Measurements from ENCODE around the gene OSBPL6.

The OSBPL6 gene

GRCh38 chr2:178258916-178259315 is 64.6 kb downstream of the OSBPL6 start:
- no peak for TF ChIP-seq CTCF (conservative IDR thresholded peaks at IDR 0.05; ENCODE audit: low read depth, low read length)

DNA sequence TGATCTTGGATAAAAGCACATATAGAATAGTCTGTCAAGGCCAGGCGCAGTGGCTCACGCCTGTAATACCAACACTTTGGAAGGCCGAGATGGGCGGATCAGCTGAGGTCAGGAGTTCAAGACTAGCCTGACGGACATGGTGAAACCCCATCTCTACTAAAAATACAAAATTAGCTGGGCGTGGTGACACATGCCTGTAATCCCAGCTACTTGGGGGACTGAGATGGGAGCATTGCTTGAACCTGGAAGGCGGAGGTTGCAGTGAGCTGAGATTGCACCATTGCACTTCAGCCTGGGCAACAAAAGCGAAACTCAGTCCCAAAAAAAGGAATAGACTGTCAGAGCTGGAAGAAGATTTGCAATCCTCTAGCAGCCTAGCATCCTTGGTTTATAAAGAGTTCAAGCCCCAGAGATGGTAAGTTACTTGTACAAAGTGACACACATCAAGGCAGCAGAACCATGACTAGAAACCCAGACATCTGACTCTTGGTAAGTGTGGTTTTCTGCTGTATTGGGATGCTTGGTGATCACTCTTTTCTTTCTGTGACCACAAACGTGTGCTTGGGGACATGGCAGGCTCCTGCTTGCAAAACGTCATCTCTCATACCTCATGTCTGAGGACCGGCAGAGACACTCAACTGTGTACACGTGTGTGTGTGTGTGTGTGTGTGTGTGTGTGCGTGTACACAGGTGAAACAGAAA is 69.0 kb downstream of the OSBPL6 start:
- no peaks in the 10 kb centered on the region; the same call in 1 of the 2 replicates for H3K27me3 ChIP-seq (ENCODE audit: insufficient read depth, low read depth)
- no peak for TF ChIP-seq CTCF (conservative IDR thresholded peaks at IDR 0.05; ENCODE audit: low read depth, low read length)
- no peak overlapping the region for H3K4me3 ChIP-seq (IDR thresholded peaks at IDR 0.05; ENCODE audit: insufficient read depth, low read depth, low read length)
- H3K4me1 ChIP-seq (ENCODE audit: low read depth, poor library complexity, severe bottlenecking) = peaks cover 57% of the 10 kb centered on the region
- H3K36me3 ChIP-seq (ENCODE audit: insufficient read depth) = no peaks in the 10 kb centered on the region
- H4K20me1 ChIP-seq (ENCODE audit: insufficient read depth) = no peaks in the 10 kb centered on the region
- H3K27ac ChIP-seq = no peak overlapping the region
- H3K4me2 ChIP-seq = peak overlapping the region; percentile 36; the same call in 1 of the 2 replicates
- H2AFZ ChIP-seq (ENCODE audit: low read depth) = no peak overlapping the region
- no peak overlapping the region for H3K9ac ChIP-seq
- no peaks in the 10 kb centered on the region for H3K79me2 ChIP-seq (ENCODE audit: insufficient read depth, low read depth)

More at GRCh38 chr2:178258916-178259315, 64.6 kb downstream of the OSBPL6 start:
- Histone ChIP-seq H3K36me3 (ENCODE audit: insufficient read depth) (no peaks in the 10 kb centered on the region), H4K20me1 (ENCODE audit: insufficient read depth) (no peaks in the 10 kb centered on the region), H3K9ac (no peak overlapping the region), H3K4me1 (ENCODE audit: low read depth, poor library complexity, severe bottlenecking) (peaks cover 17% of the 10 kb centered on the region), H3K79me2 (ENCODE audit: insufficient read depth, low read depth) (no peaks in the 10 kb centered on the region), H3K4me3 (IDR thresholded peaks at IDR 0.05; ENCODE audit: insufficient read depth, low read depth, low read length) (no peak overlapping the region), H3K27ac (no peak overlapping the region), H2AFZ (ENCODE audit: low read depth) (no peak overlapping the region), H3K27me3 (ENCODE audit: insufficient read depth, low read depth) (no peaks in the 10 kb centered on the region), H3K4me2 (no peak overlapping the region)

- Histone ChIP-seq H3K27me3 (ENCODE audit: insufficient read depth, low read depth) (no peaks in the 10 kb centered on the region; the same call in 1 of the 2 replicates), H4K20me1 (ENCODE audit: insufficient read depth) (no peaks in the 10 kb centered on the region), H3K4me1 (ENCODE audit: low read depth, poor library complexity, severe bottlenecking) (peaks cover 63% of the 10 kb centered on the region), H3K4me2 (no peak overlapping the region; the same call in 1 of the 2 replicates), H3K79me2 (ENCODE audit: insufficient read depth, low read depth) (no peaks in the 10 kb centered on the region), H3K9ac (no peak overlapping the region), H2AFZ (ENCODE audit: low read depth) (no peak overlapping the region), H3K4me3 (IDR thresholded peaks at IDR 0.05; ENCODE audit: insufficient read depth, low read depth, low read length) (no peak overlapping the region), H3K36me3 (ENCODE audit: insufficient read depth) (no peaks in the 10 kb centered on the region), H3K27ac (no peak overlapping the region)
- no peak for TF ChIP-seq CTCF (conservative IDR thresholded peaks at IDR 0.05; ENCODE audit: low read depth, low read length)
Observed at GRCh38 chr2:178264211-178264610, 69.9 kb downstream of the OSBPL6 start.

DNA sequence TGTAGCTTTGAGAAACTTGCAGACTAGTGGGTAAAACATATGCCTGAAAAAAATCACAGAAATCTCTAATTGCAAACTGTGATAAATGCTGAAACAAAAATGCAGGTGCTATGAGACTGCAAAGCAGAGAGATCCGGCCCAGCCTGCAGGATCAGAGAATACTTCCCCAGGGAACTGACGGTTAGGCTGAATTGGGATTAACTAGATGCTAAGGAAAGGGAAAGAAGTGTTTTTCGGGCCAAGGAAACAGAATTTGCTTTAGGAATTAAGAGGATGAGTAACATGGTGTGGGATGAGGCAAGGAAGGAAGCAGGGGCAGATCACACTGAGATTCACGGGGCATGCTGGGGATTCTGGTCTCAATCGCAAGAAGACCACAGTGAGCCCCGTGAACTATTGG is 71.5 kb downstream of the OSBPL6 start:
- no peak overlapping the region; the same call in 1 of the 2 replicates for H3K27ac ChIP-seq

More for the DNA sequence above, 71.5 kb downstream of the OSBPL6 start:
- H3K27me3 ChIP-seq (ENCODE audit: insufficient read depth, low read depth) = no peaks in the 10 kb centered on the region; the same call in 1 of the 2 replicates
- no peak overlapping the region for H3K4me3 ChIP-seq (IDR thresholded peaks at IDR 0.05; ENCODE audit: insufficient read depth, low read depth, low read length)
- no peak overlapping the region for H2AFZ ChIP-seq (ENCODE audit: low read depth)
- no peaks in the 10 kb centered on the region for H4K20me1 ChIP-seq (ENCODE audit: insufficient read depth)
- H3K4me1 ChIP-seq (ENCODE audit: low read depth, poor library complexity, severe bottlenecking) = peaks cover 63% of the 10 kb centered on the region
- peak overlapping the region; percentile 40 for H3K4me2 ChIP-seq
- TF ChIP-seq CTCF (conservative IDR thresholded peaks at IDR 0.05; ENCODE audit: low read depth, low read length) = no peak
- no peak overlapping the region for H3K9ac ChIP-seq
- H3K79me2 ChIP-seq (ENCODE audit: insufficient read depth, low read depth) = no peaks in the 10 kb centered on the region
- H3K36me3 ChIP-seq (ENCODE audit: insufficient read depth) = no peaks in the 10 kb centered on the region

Measured in KMS-11 (cell line).